Activated naive CD8-positive, alpha-beta T cell treated with anti-CD3 and anti-CD28 coated beads, Interleukin-2, amount 50 U/mL, for 24 hours (primary cell): ENCODE measurements around the gene SUPV3L1.
"Not testable (repeated sequence)": the region's sequence is repeated elsewhere in the genome, so short reads cannot be mapped to it uniquely, and the experiment has no call there.

Experiments used
- ATAC-seq: fragments of 150-1000 bp; cut with Tn5 transposase; one replicate; pipeline ENCODE4 v1.10.0; 2021
- DNase-seq: peaks from one replicate; pipeline ENCODE4 v3.0.0; 2021
- H3K27ac Mint-ChIP-seq: one replicate; pipeline ENCODE4 v1.8.0; 2021; ENCODE audit warnings: mild to moderate bottlenecking, mixed read lengths
- H3K27me3 Mint-ChIP-seq: one replicate; pipeline ENCODE4 v1.8.0; 2021; ENCODE audit warnings: mixed read lengths
- H3K36me3 Mint-ChIP-seq: one replicate; pipeline ENCODE4 v1.8.0; 2021; ENCODE audit warnings: low read depth, mixed read lengths
- H3K4me1 Mint-ChIP-seq: one replicate; pipeline ENCODE4 v1.8.0; 2021; ENCODE audit warnings: mixed read lengths
- H3K4me3 Mint-ChIP-seq: one replicate; pipeline ENCODE4 v1.8.0; 2021; ENCODE audit warnings: mild to moderate bottlenecking, moderate library complexity, mixed read lengths
- H3K9me3 Mint-ChIP-seq: one replicate; pipeline ENCODE4 v1.8.0; 2021; ENCODE audit warnings: mixed read lengths

SUPV3L1 gene

DNA sequence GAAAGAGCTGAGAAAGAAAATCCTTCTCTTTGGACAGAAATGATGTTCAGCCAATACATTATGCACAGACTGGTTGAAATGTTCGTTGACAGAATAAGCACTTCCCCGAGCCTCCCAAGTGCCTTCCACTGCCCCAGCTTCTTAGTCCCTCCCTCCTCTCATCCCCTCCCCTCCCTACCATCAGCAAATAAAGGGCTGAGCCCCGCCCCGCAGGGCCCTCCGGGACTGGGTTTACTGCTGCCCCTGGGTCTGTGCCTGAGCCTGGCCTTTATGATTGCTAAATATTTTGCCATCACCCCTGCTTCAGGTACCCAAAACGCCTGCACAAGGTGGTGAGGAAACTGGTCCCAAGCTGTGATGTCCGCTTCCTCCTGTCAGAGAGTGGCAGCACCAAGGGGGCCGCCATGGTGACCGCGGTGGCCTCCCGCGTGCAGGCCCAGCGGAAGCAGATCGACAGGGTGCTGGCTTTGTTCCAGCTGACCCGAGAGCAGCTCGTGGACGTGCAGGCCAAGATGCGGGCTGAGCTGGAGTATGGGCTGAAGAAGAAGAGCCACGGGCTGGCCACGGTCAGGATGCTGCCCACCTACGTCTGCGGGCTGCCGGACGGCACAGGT is 68.2 kb downstream of the SUPV3L1 start:
- Mint-ChIP-seq H3K27me3 (no peaks in the 10 kb centered on the region), H3K4me1 (peaks cover 2% of the 10 kb centered on the region), H3K36me3 (no peaks in the 10 kb centered on the region), H3K27ac (no peak overlapping the region), H3K9me3 (no peaks in the 10 kb centered on the region), H3K4me3 (no peak overlapping the region)
- ATAC-seq, result no peak
- DNase-seq, result no peak

DNA sequence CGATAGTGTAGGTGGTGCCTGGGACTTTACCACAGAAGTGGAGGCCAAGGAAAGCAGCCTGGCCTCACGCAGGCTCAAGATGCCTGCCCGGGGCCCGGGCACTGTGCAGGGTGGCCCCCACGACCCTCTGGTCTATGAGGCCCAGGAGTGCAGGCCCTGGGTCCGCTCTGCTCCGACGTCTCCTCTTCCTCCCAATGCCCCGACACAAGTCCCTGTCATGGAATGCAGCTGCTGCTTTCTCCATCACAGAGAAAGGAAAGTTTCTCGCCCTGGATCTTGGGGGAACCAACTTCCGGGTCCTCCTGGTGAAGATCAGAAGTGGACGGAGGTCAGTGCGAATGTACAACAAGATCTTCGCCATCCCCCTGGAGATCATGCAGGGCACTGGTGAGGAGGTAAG is 70.0 kb downstream of the SUPV3L1 start:
- peaks cover 2% of the 10 kb centered on the region for H3K4me1 Mint-ChIP-seq
- H3K27ac Mint-ChIP-seq, result no peak overlapping the region
- DNase-seq (no peak), ATAC-seq (no peak)
- no peak overlapping the region for H3K4me3 Mint-ChIP-seq
- no peaks in the 10 kb centered on the region for H3K9me3 Mint-ChIP-seq
- no peaks in the 10 kb centered on the region for H3K27me3 Mint-ChIP-seq
- H3K36me3 Mint-ChIP-seq, result no peaks in the 10 kb centered on the region

DNA sequence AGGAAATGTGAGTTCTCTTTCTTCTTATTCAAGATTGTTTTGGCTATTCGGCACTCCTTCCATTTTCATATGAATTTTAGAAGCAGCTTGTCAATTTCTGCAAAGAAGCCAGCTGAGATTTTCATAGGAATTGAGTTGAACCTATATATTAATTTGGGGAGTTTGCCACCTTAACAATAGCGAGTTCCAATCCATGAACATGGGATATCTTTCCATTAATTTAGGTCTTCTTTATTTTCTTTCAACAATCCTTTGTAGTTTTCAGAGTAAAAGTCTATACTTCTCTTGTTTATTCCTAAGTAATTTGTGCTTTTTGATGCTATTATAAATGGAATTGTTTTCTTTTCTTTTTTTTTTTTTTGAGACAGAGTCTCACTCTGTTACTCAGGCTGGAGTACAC is 71.4 kb downstream of the SUPV3L1 start:
- H3K4me3 Mint-ChIP-seq, H3K36me3 Mint-ChIP-seq, H3K4me1 Mint-ChIP-seq, H3K27me3 Mint-ChIP-seq, ATAC-seq, DNase-seq, H3K9me3 Mint-ChIP-seq, H3K27ac Mint-ChIP-seq: not testable (repeated sequence)

DNA sequence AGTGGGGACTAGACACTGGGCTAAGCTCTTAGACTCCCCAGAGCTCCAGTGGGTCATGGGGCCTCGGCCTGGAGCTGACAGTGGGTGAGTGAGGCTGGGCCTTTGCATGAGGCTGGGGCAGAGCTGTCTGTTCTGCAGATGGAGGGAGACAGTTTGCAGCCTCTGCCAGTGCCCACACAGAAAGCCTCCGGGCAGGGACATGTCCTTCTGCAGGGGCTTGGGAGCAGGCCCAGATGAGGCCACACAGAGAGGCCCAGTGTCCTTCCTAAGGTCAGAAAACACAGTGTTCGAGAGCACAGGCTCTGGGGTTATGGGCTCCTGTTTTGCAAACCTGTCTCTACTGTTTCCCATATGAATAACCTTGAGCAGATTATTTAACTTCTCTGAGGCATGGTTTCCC is 73.1 kb downstream of the SUPV3L1 start:
- Mint-ChIP-seq H3K4me3 (no peak overlapping the region), H3K27ac (no peak overlapping the region), H3K27me3 (no peaks in the 10 kb centered on the region), H3K4me1 (no peaks in the 10 kb centered on the region), H3K9me3 (no peaks in the 10 kb centered on the region), H3K36me3 (no peaks in the 10 kb centered on the region)
- no peak for ATAC-seq
- DNase-seq, result no peak

DNA sequence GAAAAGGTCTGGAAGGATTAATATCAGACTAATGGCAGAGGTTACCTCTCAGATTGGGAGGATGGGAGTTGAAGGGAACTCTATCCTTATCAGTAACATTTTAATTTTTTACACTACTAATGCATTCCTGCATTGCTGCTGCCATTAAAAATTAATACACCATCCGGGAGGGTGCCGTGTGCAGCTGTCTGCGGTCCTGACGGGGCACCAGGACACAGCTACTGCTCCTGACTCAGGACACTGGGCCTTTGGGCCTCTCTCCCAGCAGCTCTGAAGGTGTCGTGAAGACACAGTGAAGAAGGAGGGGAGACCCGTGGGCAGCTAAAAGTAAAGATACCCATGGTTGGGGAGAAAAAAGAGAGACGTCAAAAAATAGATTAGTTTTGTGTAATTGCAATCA is 74.8 kb downstream of the SUPV3L1 start:
- H3K27ac Mint-ChIP-seq, result no peak overlapping the region
- H3K4me3 Mint-ChIP-seq, result no peak overlapping the region
- no peaks in the 10 kb centered on the region for H3K9me3 Mint-ChIP-seq
- no peaks in the 10 kb centered on the region for H3K4me1 Mint-ChIP-seq
- H3K27me3 Mint-ChIP-seq, result no peaks in the 10 kb centered on the region
- no peaks in the 10 kb centered on the region for H3K36me3 Mint-ChIP-seq
- no peak for ATAC-seq
- no peak for DNase-seq
